Vagina (tissue), 2 donors: ENCODE data around the gene ETS1.

Source experiments
- POLR2A ChIP-seq, 2 donors: fragments of 450-650 bp; IDR thresholded peaks; one replicate each; pipeline ENCODE4 v1.6.1; 2017; ENCODE audit warnings: antibody characterized with exemption in 2 of 2, mild to moderate bottlenecking in 2 of 2, moderate library complexity in 2 of 2
- POLR2AphosphoS5 ChIP-seq, 2 donors: sonication (generic); formaldehyde crosslinking; IDR thresholded peaks; one replicate each; pipeline ENCODE4 v1.9.0; 2017; ENCODE audit warnings: antibody characterized with exemption in 2 of 2, mild to moderate bottlenecking in 2 of 2, low read depth in 1 of 2; ENCODE audit not compliant: insufficient read depth in 1 of 2
- TF ChIP-seq, protein P1 (sequence below), 3 experiments: fragments of 450-650 bp in 2 of 3; fragments of 200-600 bp in 1 of 3; sonication (generic) in 1 of 3; IDR thresholded peaks; one replicate each; pipeline ENCODE4 v1.5.1; 2017 to 2019; ENCODE audit warnings: antibody characterized with exemption in 3 of 3, mild to moderate bottlenecking in 2 of 3, moderate library complexity in 2 of 3

GRCh38 chr11:128468111-128468510 is 119.2 kb downstream of the ETS1 start:
- TF ChIP-seq, protein P1, sequence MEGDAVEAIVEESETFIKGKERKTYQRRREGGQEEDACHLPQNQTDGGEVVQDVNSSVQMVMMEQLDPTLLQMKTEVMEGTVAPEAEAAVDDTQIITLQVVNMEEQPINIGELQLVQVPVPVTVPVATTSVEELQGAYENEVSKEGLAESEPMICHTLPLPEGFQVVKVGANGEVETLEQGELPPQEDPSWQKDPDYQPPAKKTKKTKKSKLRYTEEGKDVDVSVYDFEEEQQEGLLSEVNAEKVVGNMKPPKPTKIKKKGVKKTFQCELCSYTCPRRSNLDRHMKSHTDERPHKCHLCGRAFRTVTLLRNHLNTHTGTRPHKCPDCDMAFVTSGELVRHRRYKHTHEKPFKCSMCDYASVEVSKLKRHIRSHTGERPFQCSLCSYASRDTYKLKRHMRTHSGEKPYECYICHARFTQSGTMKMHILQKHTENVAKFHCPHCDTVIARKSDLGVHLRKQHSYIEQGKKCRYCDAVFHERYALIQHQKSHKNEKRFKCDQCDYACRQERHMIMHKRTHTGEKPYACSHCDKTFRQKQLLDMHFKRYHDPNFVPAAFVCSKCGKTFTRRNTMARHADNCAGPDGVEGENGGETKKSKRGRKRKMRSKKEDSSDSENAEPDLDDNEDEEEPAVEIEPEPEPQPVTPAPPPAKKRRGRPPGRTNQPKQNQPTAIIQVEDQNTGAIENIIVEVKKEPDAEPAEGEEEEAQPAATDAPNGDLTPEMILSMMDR (IDR thresholded peaks at IDR 0.05): no peak
- no peak for TF ChIP-seq POLR2A (IDR thresholded peaks at IDR 0.05)
- no peak for TF ChIP-seq POLR2AphosphoS5 (IDR thresholded peaks at IDR 0.05; ENCODE audit: insufficient read depth in 1 of 2, low read depth in 1 of 2)
